Neuronal stem cell (in vitro differentiated cells): Measurements from ENCODE around the gene ALB.
"Not testable (repeated sequence)": the region's sequence is repeated elsewhere in the genome, so short reads cannot be mapped to it uniquely, and the experiment has no call there.

ENCODE experiments used
- DNase-seq: peaks from one replicate; pipeline ENCODE4 v3.0.0-alpha.2; 2013; ENCODE audit warnings: low spot score
- H2AFZ ChIP-seq: one replicate; pipeline ENCODE4 v1.6.1; 2013; ENCODE audit warnings: mild to moderate bottlenecking, low read length, inconsistent platforms
- H2AK5ac ChIP-seq: 2 replicates; pipeline ENCODE4 v1.6.1; 2013; ENCODE audit warnings: low read depth, mild to moderate bottlenecking, inconsistent platforms, low read length, moderate library complexity, mixed read lengths
- H2BK120ac ChIP-seq: 2 replicates; pipeline ENCODE4 v1.6.1; 2013; ENCODE audit warnings: low read depth, mild to moderate bottlenecking, inconsistent platforms, low read length, moderate library complexity, mixed read lengths
- H2BK12ac ChIP-seq: one replicate; pipeline ENCODE4 v1.6.1; 2013; ENCODE audit warnings: low read length, inconsistent platforms
- H2BK15ac ChIP-seq: 2 replicates; pipeline ENCODE4 v1.6.1; 2013; ENCODE audit warnings: mild to moderate bottlenecking, low read length, inconsistent platforms, mixed read lengths
- H2BK5ac ChIP-seq: one replicate; pipeline ENCODE4 v1.6.1; 2013; ENCODE audit warnings: inconsistent platforms, mild to moderate bottlenecking, low read length, moderate library complexity
- H3K14ac ChIP-seq: one replicate; pipeline ENCODE4 v1.6.1; 2013; ENCODE audit warnings: low read length, inconsistent platforms
- H3K18ac ChIP-seq: 2 replicates; pipeline ENCODE4 v1.6.1; 2013; ENCODE audit warnings: low read length, inconsistent platforms
- H3K23ac ChIP-seq: 2 replicates; pipeline ENCODE4 v1.6.1; 2013; ENCODE audit warnings: low read depth, mild to moderate bottlenecking, mixed read lengths, low read length, inconsistent platforms; ENCODE audit not compliant: poor library complexity
- H3K27ac ChIP-seq: replicated peaks from 3 replicates; pipeline ENCODE4 v1.5.1; 2013; ENCODE audit warnings: low read length, inconsistent platforms
- H3K27me3 ChIP-seq, 3 experiments: 2 replicates each; pipeline ENCODE4 v1.6.1; 2013; ENCODE audit warnings: low read length in 3 of 3, mild to moderate bottlenecking in 2 of 3, inconsistent platforms in 1 of 3, low read depth in 1 of 3, mixed read lengths in 1 of 3, moderate library complexity in 1 of 3; ENCODE audit not compliant: control insufficient read depth in 3 of 3, insufficient read depth in 3 of 3
- H3K36me3 ChIP-seq, 2 donors: replicated peaks in 1 of 2; 2 replicates each; pipeline ENCODE4 v1.6.1; 2013; ENCODE audit warnings: low read length in 2 of 2; ENCODE audit not compliant: control insufficient read depth in 2 of 2, insufficient read depth in 2 of 2
- H3K4ac ChIP-seq: 2 replicates; pipeline ENCODE4 v1.6.1; 2013; ENCODE audit warnings: inconsistent platforms, mild to moderate bottlenecking, low read length, moderate library complexity
- H3K4me1 ChIP-seq, 2 donors: 1 replicate in 1 of 2; 2 replicates in 1 of 2; pipeline ENCODE4 v1.6.1; 2013; ENCODE audit warnings: low read length in 2 of 2, low read depth in 1 of 2; ENCODE audit not compliant: control insufficient read depth in 2 of 2, insufficient read depth in 1 of 2
- H3K4me2 ChIP-seq: one replicate; pipeline ENCODE4 v1.6.1; 2013; ENCODE audit warnings: mild to moderate bottlenecking, low read length, inconsistent platforms; ENCODE audit not compliant: insufficient read depth, poor library complexity, severe bottlenecking
- H3K4me3 ChIP-seq, 2 donors: 2 replicates each; pipeline ENCODE4 v1.5.1; 2013; ENCODE audit warnings: low read length in 2 of 2, mild to moderate bottlenecking in 2 of 2, inconsistent platforms in 1 of 2, moderate library complexity in 1 of 2
- H3K79me1 ChIP-seq: one replicate; pipeline ENCODE4 v1.6.1; 2013; ENCODE audit warnings: low read depth, mild to moderate bottlenecking, inconsistent platforms, low read length, moderate library complexity
- H3K9ac ChIP-seq: one replicate; pipeline ENCODE4 v1.6.1; 2013; ENCODE audit warnings: mild to moderate bottlenecking, low read depth, low read length, inconsistent platforms; ENCODE audit not compliant: poor library complexity
- H3K9me3 ChIP-seq, 2 donors: replicated peaks in 1 of 2; 2 replicates each; pipeline versions ENCODE3 to v1.6.1; 2013; ENCODE audit warnings: low read length in 2 of 2, mild to moderate bottlenecking in 2 of 2, inconsistent platforms in 1 of 2, low read depth in 1 of 2, mixed read lengths in 1 of 2, moderate library complexity in 1 of 2; ENCODE audit not compliant: control insufficient read depth in 2 of 2, insufficient read depth in 1 of 2
- H4K8ac ChIP-seq: one replicate; pipeline ENCODE4 v1.6.1; 2013; ENCODE audit warnings: low read depth, mild to moderate bottlenecking, inconsistent platforms, low read length, moderate library complexity
- H4K91ac ChIP-seq: one replicate; pipeline ENCODE4 v1.6.1; 2013; ENCODE audit warnings: low read length, low read depth, mild to moderate bottlenecking, inconsistent platforms; ENCODE audit not compliant: poor library complexity
- WGBS, 2 donors: extraction: QIAGEN DNeasy Blood & Tissue Kit; methylation state at CpG; one replicate each; pipeline ENCODE4 v1.1.7; 2013; ENCODE audit warnings: missing lambda C conversion rate in 2 of 2, mixed read lengths in 1 of 2; ENCODE audit not compliant: insufficient read length in 2 of 2, insufficient replicate concordance in 1 of 2; ENCODE audit errors: extremely low coverage in 2 of 2; 5-methylcytosine and 5-hydroxymethylcytosine counted together

ALB gene

GRCh38 chr4:73389663-73390062, 14.4 kb upstream of the ALB start:
- not testable (repeated sequence) for H3K4me2 ChIP-seq, H3K4me3 ChIP-seq, H2BK120ac ChIP-seq, H2AK5ac ChIP-seq, H4K91ac ChIP-seq, H3K14ac ChIP-seq, H3K9me3 ChIP-seq, H2BK15ac ChIP-seq, H3K4ac ChIP-seq, H3K27ac ChIP-seq, H3K18ac ChIP-seq, H3K9ac ChIP-seq, DNase-seq, H2BK12ac ChIP-seq, H4K8ac ChIP-seq, H2BK5ac ChIP-seq, H3K36me3 ChIP-seq, H2AFZ ChIP-seq, H3K4me1 ChIP-seq, H3K23ac ChIP-seq, H3K27me3 ChIP-seq, H3K79me1 ChIP-seq
- no CpG with 5 or more reads among the region's 2 CpGs for WGBS, 2 donors

- Histone ChIP-seq H4K91ac (no peak overlapping the region), H2BK12ac (no peak overlapping the region), H3K14ac (no peak overlapping the region)
Observed at GRCh38 chr4:73391774-73392173, 12.3 kb upstream of the ALB start.

GRCh38 chr4:73392936-73393335, 11.2 kb upstream of the ALB start:
- H4K91ac ChIP-seq, result no peak overlapping the region
- H3K4me2 ChIP-seq, result no peak overlapping the region
- no peak overlapping the region for H3K23ac ChIP-seq
- H2AFZ ChIP-seq, result no peak overlapping the region
- no peaks in the 10 kb centered on the region for H3K27me3 ChIP-seq
- no peaks in the 10 kb centered on the region for H3K4me1 ChIP-seq
- no peak overlapping the region for H2BK15ac ChIP-seq
- DNase-seq, result no peak
- no peak overlapping the region for H3K18ac ChIP-seq
- H2AK5ac ChIP-seq, result no peak overlapping the region
- H2BK5ac ChIP-seq, result no peak overlapping the region
- no peak overlapping the region for H3K4ac ChIP-seq
- H4K8ac ChIP-seq, result no peak overlapping the region
- H3K27ac ChIP-seq, result no peak overlapping the region
- H3K9ac ChIP-seq, result no peak overlapping the region
- no peak overlapping the region for H3K4me3 ChIP-seq
- no peak overlapping the region for H2BK12ac ChIP-seq
- H3K36me3 ChIP-seq, result no peaks in the 10 kb centered on the region
- H3K14ac ChIP-seq, result no peak overlapping the region
- H3K79me1 ChIP-seq, result no peaks in the 10 kb centered on the region
- WGBS, 2 donors, result no CpG with 5 or more reads among the region's 2 CpGs
- no peaks in the 10 kb centered on the region for H3K9me3 ChIP-seq
- no peak overlapping the region for H2BK120ac ChIP-seq

More at GRCh38 chr4:73391774-73392173, 12.3 kb upstream of the ALB start:
- Histone ChIP-seq H2BK15ac (no peak overlapping the region), H3K4me3 (no peak overlapping the region), H3K27me3 (no peaks in the 10 kb centered on the region), H3K4me2 (no peak overlapping the region), H3K9ac (no peak overlapping the region), H3K23ac (no peak overlapping the region), H3K27ac (no peak overlapping the region), H4K8ac (no peak overlapping the region), H3K36me3 (no peaks in the 10 kb centered on the region), H2AFZ (no peak overlapping the region), H3K9me3 (no peaks in the 10 kb centered on the region), H2BK120ac (no peak overlapping the region), H3K4ac (no peak overlapping the region), H3K79me1 (no peaks in the 10 kb centered on the region), H2AK5ac (no peak overlapping the region), H2BK5ac (no peak overlapping the region), H3K4me1 (no peaks in the 10 kb centered on the region), H3K18ac (no peak overlapping the region)
- no peak for DNase-seq

- H2BK15ac ChIP-seq, result no peak overlapping the region
- no CpG with 5 or more reads among the region's 1 CpG for WGBS, 2 donors
- H3K79me1 ChIP-seq, result no peaks in the 10 kb centered on the region
- H3K4me1 ChIP-seq, result no peaks in the 10 kb centered on the region
- H3K27me3 ChIP-seq, result no peaks in the 10 kb centered on the region
- no peak overlapping the region for H3K9ac ChIP-seq
- H3K4me2 ChIP-seq, result no peak overlapping the region
- H2AK5ac ChIP-seq, result no peak overlapping the region
- no peak overlapping the region for H2AFZ ChIP-seq
- no peak overlapping the region for H3K4me3 ChIP-seq
- no peak overlapping the region for H2BK5ac ChIP-seq
- H2BK12ac ChIP-seq, result no peak overlapping the region
- H4K8ac ChIP-seq, result no peak overlapping the region
- no peak overlapping the region for H3K23ac ChIP-seq
- H3K4ac ChIP-seq, result no peak overlapping the region
- H3K18ac ChIP-seq, result no peak overlapping the region
- no peak overlapping the region for H4K91ac ChIP-seq
- no peaks in the 10 kb centered on the region for H3K36me3 ChIP-seq
- no peaks in the 10 kb centered on the region for H3K9me3 ChIP-seq
- no peak overlapping the region for H3K27ac ChIP-seq
- H2BK120ac ChIP-seq, result no peak overlapping the region
- no peak for DNase-seq
- no peak overlapping the region for H3K14ac ChIP-seq
Observed at GRCh38 chr4:73396304-73396703, 7.8 kb upstream of the ALB start.
